GM12872 (cell line): ENCODE results near the gene COL11A2.

ENCODE experiments used
- TF ChIP-seq, protein P1 (sequence below): IDR thresholded peaks from 3 replicates; pipeline ENCODE4 v1.5.1; 2011; ENCODE audit warnings: low read depth, mild to moderate bottlenecking, low read length, moderate library complexity; ENCODE audit not compliant: insufficient read depth

The COL11A2 gene

DNA sequence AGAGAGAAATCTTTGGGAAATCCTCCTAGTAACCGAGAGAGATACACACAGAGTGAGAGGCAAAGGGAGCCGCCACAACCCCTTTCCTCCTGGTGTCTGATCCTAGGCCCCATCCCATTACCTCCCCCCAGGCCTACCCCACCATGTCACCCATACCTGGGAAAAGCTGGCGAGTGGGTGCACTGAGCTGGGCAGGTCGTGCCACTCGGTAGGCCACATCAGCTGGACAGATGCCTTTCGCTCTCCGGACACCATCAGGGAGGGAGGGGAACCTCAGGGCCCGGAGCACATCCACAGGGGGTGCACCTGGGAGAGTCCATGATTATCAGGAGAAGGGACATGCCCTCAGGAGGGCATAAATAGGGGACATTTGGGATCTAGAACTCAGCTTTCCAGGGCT, 3.1 kb downstream of the COL11A2 start:
- TF ChIP-seq, protein P1, sequence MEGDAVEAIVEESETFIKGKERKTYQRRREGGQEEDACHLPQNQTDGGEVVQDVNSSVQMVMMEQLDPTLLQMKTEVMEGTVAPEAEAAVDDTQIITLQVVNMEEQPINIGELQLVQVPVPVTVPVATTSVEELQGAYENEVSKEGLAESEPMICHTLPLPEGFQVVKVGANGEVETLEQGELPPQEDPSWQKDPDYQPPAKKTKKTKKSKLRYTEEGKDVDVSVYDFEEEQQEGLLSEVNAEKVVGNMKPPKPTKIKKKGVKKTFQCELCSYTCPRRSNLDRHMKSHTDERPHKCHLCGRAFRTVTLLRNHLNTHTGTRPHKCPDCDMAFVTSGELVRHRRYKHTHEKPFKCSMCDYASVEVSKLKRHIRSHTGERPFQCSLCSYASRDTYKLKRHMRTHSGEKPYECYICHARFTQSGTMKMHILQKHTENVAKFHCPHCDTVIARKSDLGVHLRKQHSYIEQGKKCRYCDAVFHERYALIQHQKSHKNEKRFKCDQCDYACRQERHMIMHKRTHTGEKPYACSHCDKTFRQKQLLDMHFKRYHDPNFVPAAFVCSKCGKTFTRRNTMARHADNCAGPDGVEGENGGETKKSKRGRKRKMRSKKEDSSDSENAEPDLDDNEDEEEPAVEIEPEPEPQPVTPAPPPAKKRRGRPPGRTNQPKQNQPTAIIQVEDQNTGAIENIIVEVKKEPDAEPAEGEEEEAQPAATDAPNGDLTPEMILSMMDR = no peak

DNA sequence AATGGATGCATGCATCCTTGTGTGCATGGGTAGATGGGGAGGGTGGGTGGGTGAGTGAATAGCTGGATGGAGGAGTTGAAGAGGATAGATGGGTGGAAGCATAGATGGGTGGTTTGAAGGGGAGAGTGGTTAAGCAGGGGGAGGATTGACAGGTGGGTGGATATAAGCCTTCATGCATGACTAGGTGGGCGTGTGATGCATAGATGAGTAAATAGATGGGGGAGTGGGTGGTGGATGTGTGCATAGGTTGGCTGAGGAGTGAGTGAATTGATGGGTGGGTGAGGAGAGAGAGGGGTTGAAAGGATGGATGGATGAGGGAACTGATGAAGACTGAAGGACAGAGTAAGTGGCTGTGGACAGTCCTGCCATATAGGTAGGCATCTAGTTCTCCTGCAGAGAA, 4.5 kb downstream of the COL11A2 start:
- TF ChIP-seq, protein P1 = no peak

DNA sequence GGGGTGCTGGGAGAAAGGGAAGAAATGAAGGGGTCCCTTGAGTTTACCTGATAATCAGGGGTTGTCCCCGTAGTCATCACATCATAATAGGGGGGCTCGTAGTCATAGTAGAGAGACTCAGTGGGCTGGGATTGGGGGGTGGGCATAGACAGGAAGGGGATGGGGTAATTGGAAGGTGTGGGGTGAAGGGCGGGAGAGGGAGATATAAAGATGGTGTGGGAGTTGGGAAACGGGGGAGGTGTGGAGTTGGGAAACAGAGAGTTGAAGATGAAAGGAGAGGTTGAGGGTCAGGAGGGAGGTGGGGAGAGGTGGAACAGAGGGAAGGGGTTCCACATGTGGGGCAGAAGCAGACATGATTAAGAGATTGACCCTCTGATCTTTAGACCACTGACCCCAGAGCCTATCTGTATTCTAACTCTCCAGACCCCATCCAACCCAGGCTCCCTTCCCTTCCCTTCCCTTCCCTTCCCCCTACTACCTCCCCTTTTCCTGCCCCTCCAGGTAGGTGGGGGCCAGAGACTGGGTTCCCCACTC, 6.5 kb downstream of the COL11A2 start:
- TF ChIP-seq, protein P1 = no peak

GRCh38 chr6:33185190-33185589, 7.1 kb downstream of the COL11A2 start:
- TF ChIP-seq, protein P1 = no peak

- TF ChIP-seq, protein P1 = no peak
These were observed 9.1 kb downstream of the COL11A2 start for GRCh38 chr6:33183071-33183683.

DNA sequence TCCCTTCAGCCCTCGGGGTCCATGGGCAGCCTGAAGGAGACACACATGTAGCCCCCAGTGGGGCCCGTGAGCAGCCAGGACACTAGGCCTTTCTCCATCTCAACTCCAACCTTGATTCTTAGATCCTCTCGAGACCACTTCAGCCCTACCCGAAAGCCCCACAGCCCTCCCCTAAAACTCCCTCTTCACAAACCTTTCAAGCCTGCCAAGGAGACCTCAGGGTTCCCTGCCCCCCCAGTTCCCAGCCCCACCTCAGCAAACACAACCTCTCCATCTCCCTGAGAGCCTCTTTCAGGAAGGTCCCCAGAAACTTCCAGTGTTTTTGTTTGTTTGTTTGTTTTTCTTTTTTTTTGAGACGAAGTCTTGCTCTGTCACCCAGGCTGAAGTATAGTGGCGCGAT, 11.1 kb downstream of the COL11A2 start:
- TF ChIP-seq, protein P1 = no peak

GRCh38 chr6:33178755-33179475, 13.4 kb downstream of the COL11A2 start:
- TF ChIP-seq, protein P1 = no peak
